Measurements from ENCODE around the gene GHRHR. TPM values are rescaled to one million over a fixed set of nuclear protein-coding genes. Genes with fewer than 3 reads are reported as not detected.
A peak's percentile ranks its signal among the peaks of the same experiment; 100 is the strongest.

The GHRHR gene
- total RNA-seq, 1 donor from 2014 or later = not detected

GRCh38 chr7:30971840-30972563 is 8.2 kb downstream of the GHRHR start:
- H3K4me1 Mint-ChIP-seq (ENCODE audit: unreplicated experiment) = no peaks in the 10 kb centered on the region
- no peak overlapping the region for H3K4me3 Mint-ChIP-seq
- H3K36me3 Mint-ChIP-seq = no peaks in the 10 kb centered on the region
- H3K27ac Mint-ChIP-seq = no peak overlapping the region
- H3K27me3 Mint-ChIP-seq = peaks cover 46% of the 10 kb centered on the region
- no peaks in the 10 kb centered on the region for H3K9me3 Mint-ChIP-seq
- no peak for TF ChIP-seq CTCF (conservative IDR thresholded peaks at IDR 0.05)
- no peak for DNase-seq (ENCODE audit: extremely low spot score, unreplicated experiment)

DNA sequence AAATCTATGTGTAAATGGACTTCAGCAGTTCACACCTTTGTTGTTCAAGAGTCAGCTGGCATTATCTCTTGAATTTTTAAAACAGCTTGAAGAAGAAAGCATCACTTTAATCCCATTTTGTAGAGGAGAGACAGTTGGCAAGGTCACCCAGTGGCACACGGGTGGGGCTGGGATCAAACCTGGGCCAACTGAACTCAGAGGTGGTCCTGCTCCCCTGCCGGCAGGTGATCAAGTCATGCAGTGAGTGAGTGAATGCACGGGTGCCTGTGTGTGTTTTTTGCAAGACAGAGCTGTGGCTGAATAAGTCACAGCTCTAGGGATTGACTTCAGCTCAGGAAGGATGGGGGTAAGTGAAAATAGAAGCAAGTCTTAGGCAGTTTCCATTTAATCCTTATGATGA is 9.5 kb downstream of the GHRHR start:
- H3K4me1 Mint-ChIP-seq (ENCODE audit: unreplicated experiment) = no peaks in the 10 kb centered on the region
- no peak overlapping the region for H3K4me3 Mint-ChIP-seq
- H3K27me3 Mint-ChIP-seq = peaks cover 48% of the 10 kb centered on the region
- no peak for DNase-seq (ENCODE audit: extremely low spot score, unreplicated experiment)
- TF ChIP-seq CTCF (conservative IDR thresholded peaks at IDR 0.05) = no peak
- no peaks in the 10 kb centered on the region for H3K36me3 Mint-ChIP-seq
- H3K9me3 Mint-ChIP-seq = no peaks in the 10 kb centered on the region
- H3K27ac Mint-ChIP-seq = no peak overlapping the region

DNA sequence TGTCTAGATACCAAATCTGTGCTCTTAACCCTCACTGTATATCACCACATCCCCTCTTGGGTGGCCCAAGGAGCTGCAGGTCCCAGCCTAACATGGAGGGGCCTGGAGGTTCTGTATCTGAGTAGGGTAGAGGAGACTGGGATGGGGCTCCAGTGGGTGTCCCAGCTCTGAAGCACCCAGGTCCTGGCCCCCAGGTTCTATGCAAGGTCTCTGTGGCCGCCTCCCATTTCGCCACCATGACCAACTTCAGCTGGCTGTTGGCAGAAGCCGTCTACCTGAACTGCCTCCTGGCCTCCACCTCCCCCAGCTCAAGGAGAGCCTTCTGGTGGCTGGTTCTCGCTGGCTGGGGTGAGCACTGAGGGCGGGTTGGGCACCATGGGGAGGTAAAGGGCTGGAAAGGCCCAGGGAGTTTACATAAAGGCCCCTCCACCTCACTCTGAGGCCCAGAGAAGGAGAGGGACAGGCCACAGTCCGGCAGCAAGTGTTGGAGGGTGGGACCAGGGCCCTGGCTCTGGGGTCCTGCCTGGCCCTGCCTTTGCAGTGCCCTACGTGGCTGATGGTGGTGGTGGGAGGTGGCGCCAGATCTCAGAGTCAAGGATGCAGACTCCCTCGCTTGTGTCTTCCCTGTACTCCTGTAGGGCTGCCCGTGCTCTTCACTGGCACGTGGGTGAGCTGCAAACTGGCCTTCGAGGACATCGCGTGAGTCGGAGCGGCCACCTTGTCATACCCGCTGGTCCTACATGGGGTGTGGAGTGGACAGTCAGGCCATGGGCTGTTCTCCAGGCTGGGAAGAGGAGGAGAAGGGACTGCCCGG is 10.2 kb downstream of the GHRHR start:
- H3K36me3 Mint-ChIP-seq = no peaks in the 10 kb centered on the region
- H3K4me3 Mint-ChIP-seq = no peak overlapping the region
- H3K4me1 Mint-ChIP-seq (ENCODE audit: unreplicated experiment) = no peaks in the 10 kb centered on the region
- H3K27me3 Mint-ChIP-seq = peaks cover 53% of the 10 kb centered on the region
- no peak for TF ChIP-seq CTCF (conservative IDR thresholded peaks at IDR 0.05)
- H3K9me3 Mint-ChIP-seq = no peaks in the 10 kb centered on the region
- no peak overlapping the region for H3K27ac Mint-ChIP-seq
- DNase-seq (ENCODE audit: extremely low spot score, unreplicated experiment) = no peak

DNA sequence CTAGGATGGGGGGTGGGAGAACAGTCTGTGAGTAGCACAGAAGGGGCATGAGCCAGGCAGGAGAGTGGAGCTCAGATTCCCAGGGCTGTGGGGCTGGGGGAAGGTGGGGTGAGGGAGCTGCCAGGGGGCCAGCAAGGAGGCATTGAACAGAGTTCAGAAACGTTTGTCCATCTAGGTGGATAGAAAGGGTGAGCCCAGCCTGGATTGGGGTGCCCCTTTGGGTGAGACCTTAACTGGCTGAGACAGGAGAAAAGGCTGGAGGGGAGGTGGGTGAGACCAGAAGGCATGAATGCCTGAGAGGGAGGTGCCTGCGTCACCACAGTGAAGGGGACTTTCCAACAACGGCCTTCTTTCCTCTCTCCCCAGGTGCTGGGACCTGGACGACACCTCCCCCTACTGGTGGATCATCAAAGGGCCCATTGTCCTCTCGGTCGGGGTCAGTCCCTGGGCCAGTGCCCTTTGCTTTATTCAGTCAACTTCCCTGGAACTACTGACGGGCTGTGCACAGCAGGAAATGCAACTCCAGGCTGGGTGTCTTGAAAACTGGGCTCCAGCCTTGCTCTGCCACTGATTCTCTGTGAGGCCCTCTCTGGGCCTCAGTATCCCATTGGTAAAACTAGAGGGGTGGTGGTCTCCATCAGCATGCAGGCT is 11.0 kb downstream of the GHRHR start:
- no peak overlapping the region for H3K27ac Mint-ChIP-seq

More for the DNA sequence above, 11.0 kb downstream of the GHRHR start:
- TF ChIP-seq CTCF (conservative IDR thresholded peaks at IDR 0.05) = peak; percentile 71
- peak; percentile 67 for DNase-seq (ENCODE audit: extremely low spot score, unreplicated experiment)
- Mint-ChIP-seq H3K4me3 (no peak overlapping the region), H3K9me3 (no peaks in the 10 kb centered on the region), H3K27me3 (peaks cover 61% of the 10 kb centered on the region), H3K36me3 (no peaks in the 10 kb centered on the region), H3K4me1 (ENCODE audit: unreplicated experiment) (no peaks in the 10 kb centered on the region)
